Measurements from ENCODE around the gene CCDC126. TPM values are rescaled to one million over a fixed set of nuclear protein-coding genes. Genes with fewer than 3 reads are reported as not detected.

The CCDC126 gene
- total RNA-seq, 1 experiment from 2014 or later, result 6.5 TPM

DNA sequence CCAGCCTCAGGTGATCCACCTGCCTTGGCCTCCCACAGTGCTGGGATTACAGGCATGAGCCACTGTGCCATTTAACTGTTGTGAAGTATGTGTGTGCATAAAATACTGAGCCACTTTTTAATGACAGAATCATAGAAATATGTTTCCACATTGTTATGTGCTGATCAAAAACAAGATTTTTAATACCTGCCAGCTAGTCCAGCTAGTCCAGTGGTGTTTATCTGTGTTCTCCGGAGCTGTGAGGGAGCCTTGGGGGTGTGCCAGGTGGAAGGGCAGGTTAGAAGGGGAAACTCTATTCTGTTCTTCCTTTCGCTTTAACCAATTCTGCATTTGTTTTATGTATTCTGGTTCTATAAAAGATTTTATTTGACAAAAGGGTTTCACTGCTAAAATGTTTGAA is 89.8 kb downstream of the CCDC126 start:
- in situ Hi-C loops (cut with HindIII; ENCODE audit: low sequenced_read_pairs), result no loop called here
- DNase-seq (ENCODE audit: low spot score), result no peak

DNA sequence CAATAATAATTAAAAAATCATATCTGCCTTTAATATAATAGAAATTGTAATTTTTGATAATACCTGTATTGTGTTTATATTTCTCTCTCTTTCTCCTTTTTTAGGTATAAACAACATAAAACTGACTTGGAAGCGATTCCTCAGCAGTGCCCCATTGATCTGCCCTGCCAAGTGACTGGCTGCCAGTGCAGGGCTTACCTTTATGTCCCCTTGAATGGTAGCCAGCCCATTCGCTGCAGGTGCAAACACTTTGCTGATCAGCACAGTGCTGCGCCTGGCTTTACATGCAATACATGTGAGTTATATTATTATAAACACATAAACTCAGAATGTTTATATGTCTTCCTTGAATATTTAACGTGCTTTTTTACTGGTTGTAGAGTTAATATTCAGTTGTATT is 92.0 kb downstream of the CCDC126 start:
- DNase-seq (ENCODE audit: low spot score), result no peak
- in situ Hi-C loops (cut with HindIII; ENCODE audit: low sequenced_read_pairs), result no loop called here

DNA sequence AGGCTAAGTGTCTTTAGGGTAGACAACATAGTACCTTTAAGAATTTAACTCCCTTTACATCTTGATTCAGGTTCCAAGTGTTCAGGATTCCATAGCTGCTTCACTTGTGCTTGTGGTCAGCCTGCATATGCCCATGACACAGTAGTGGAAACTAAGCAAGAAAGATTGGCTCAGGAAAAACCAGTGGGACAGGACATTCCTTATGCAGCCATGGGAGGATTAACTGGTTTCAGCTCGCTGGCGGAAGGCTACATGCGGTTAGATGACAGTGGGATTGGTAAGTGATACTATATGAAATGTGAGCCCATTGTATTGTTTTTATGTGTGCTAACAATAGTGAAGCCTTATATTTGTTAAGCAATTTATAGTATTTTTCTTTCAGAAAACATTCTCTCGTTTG is 94.1 kb downstream of the CCDC126 start:
- no peak for DNase-seq (ENCODE audit: low spot score)
- in situ Hi-C loops (cut with HindIII; ENCODE audit: low sequenced_read_pairs), result no loop called here

DNA sequence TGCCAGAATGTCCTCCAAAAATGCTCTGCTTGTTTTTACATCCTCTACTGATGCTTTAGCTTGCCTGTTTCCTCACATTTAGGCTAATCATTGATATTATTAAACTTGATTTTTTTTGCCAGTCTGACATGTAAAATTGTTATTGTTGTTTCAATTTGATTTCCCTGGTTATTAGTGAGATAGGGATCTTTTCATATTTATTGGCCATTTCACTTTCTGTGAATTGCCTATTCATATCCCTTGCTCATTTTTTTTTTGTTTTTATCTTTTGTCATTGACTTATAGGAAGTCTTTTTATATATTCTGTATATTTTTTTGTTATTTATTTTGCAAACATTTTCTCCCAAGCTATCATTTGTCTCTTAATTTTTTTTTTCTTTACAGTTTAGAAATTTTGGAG is 96.0 kb downstream of the CCDC126 start:
- DNase-seq (ENCODE audit: low spot score), result no peak
- in situ Hi-C loops (cut with HindIII; ENCODE audit: low sequenced_read_pairs), result no loop called here

Other genes starting within 250 kb of the CCDC126 start
- 47.0 and 69.7 TPM in 2 replicates for gene IGF2BP3, start 126.9 kb upstream of the CCDC126 start, total RNA-seq (2014; rRNA removed; shearing (Covaris generic))
- 10.3 and 17.0 TPM in 2 replicates for gene TRA2A, start 65.4 kb upstream of the CCDC126 start, total RNA-seq (2014; rRNA removed; shearing (Covaris generic))
- gene FAM221A, start 82.8 kb downstream of the CCDC126 start, total RNA-seq (2014; rRNA removed; shearing (Covaris generic)), result 2.2 and 3.5 TPM in 2 replicates
- 0.17 TPM in 1 of 2 replicates, not detected in the other for gene STK31, start 112.8 kb downstream of the CCDC126 start, total RNA-seq (2014; rRNA removed; shearing (Covaris generic))